GM06990 (cell line): ENCODE measurements around the gene SORCS3.

Experiments
- DNase-seq: peaks from one replicate; pipeline ENCODE4 v3.0.0-alpha.2; 2011; ENCODE audit not compliant: insufficient read length; ENCODE audit errors: extremely low read depth
- H3K27me3 ChIP-seq: replicated peaks from 2 replicates; pipeline ENCODE4 v1.6.0; 2011; ENCODE audit warnings: low read length; ENCODE audit not compliant: control insufficient read depth, insufficient read depth
- H3K36me3 ChIP-seq: 2 replicates; pipeline ENCODE4 v1.5.1; 2011; ENCODE audit warnings: low read length; ENCODE audit not compliant: control insufficient read depth, insufficient read depth
- H3K4me3 ChIP-seq: replicated peaks from 2 replicates; pipeline ENCODE4 v1.5.1; 2011; ENCODE audit warnings: low read depth, mild to moderate bottlenecking, control low read depth, low read length
- TF ChIP-seq, protein P1 (sequence below): IDR thresholded peaks from 2 replicates; pipeline ENCODE4 v1.5.1; 2011; ENCODE audit warnings: low read length, control low read depth, mild to moderate bottlenecking, inconsistent platforms; ENCODE audit not compliant: insufficient read depth, poor library complexity, severe bottlenecking

The SORCS3 gene

DNA sequence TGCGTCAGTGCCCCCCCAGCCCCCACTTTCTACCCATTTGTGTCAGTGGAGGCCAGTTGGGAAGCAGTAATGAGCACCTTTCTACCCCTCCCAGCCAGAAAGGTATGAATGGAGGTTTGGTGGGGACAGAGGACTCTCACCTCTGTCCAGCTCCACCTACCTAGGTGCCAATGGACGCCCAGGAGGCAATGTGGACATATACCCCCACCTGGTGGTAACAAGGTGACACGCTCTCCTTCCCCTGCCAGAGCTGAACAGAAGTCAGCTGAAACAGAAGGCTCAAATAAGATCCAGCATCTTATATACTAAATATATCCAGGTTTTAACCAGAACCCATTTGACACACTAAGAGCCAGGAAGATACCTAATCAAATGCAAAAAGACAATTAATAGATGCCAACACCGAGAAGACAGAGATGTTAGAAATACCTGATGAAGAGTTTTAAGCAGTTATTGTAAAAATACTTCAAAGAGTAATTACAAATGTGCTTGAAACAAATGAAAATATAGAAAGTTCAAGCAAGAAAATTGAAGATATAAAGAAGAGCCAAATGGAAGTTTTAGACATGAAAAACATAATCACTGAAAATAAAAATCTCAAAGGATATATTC lies 18.4 kb upstream of the SORCS3 start:
- no peaks in the 10 kb centered on the region for H3K36me3 ChIP-seq
- no peak for DNase-seq
- no peaks in the 10 kb centered on the region for H3K27me3 ChIP-seq
- no peak overlapping the region for H3K4me3 ChIP-seq
- TF ChIP-seq, protein P1, sequence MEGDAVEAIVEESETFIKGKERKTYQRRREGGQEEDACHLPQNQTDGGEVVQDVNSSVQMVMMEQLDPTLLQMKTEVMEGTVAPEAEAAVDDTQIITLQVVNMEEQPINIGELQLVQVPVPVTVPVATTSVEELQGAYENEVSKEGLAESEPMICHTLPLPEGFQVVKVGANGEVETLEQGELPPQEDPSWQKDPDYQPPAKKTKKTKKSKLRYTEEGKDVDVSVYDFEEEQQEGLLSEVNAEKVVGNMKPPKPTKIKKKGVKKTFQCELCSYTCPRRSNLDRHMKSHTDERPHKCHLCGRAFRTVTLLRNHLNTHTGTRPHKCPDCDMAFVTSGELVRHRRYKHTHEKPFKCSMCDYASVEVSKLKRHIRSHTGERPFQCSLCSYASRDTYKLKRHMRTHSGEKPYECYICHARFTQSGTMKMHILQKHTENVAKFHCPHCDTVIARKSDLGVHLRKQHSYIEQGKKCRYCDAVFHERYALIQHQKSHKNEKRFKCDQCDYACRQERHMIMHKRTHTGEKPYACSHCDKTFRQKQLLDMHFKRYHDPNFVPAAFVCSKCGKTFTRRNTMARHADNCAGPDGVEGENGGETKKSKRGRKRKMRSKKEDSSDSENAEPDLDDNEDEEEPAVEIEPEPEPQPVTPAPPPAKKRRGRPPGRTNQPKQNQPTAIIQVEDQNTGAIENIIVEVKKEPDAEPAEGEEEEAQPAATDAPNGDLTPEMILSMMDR, result peak; percentile 53

DNA sequence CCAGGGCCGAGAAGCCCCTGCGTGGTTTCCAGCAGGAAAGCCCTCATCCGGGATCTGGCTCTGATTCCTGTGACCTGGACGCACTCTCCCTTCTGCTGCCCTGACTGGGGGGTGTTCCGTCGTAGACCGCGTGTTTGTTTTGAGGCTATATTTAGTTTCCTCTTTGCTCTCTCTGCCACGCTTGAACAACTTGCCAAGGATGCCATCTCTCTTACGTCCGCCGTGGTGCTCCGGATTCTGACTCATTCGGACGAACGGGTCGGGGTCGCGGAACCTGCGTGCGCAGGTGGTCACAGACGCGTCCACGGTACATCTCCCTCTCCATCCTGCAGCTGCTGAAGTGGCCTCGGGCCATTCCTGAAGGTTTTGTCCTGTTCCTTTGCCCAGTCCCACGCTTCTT lies 10.4 kb upstream of the SORCS3 start:
- peaks cover 2% of the 10 kb centered on the region for H3K27me3 ChIP-seq

GRCh38 chr10:104631946-104632345 lies 9.1 kb upstream of the SORCS3 start:
- no peak for DNase-seq
- H3K4me3 ChIP-seq, result no peak overlapping the region
- H3K36me3 ChIP-seq, result no peaks in the 10 kb centered on the region
- peaks cover 2% of the 10 kb centered on the region for H3K27me3 ChIP-seq
- TF ChIP-seq, protein P1, result no peak

More for the DNA sequence above, 10.4 kb upstream of the SORCS3 start:
- H3K4me3 ChIP-seq, result no peak overlapping the region
- DNase-seq, result no peak
- TF ChIP-seq, protein P1, result no peak
- H3K36me3 ChIP-seq, result no peaks in the 10 kb centered on the region

GRCh38 chr10:104638861-104639589 lies 2.1 kb upstream of the SORCS3 start:
- no peak overlapping the region for H3K4me3 ChIP-seq
- H3K27me3 ChIP-seq, result peaks cover 5% of the 10 kb centered on the region
- no peak for DNase-seq

GRCh38 chr10:104639590-104640338 lies 1.3 kb upstream of the SORCS3 start:
- no peaks in the 10 kb centered on the region for H3K36me3 ChIP-seq
- peaks cover 5% of the 10 kb centered on the region for H3K27me3 ChIP-seq
- DNase-seq, result no peak
- TF ChIP-seq, protein P1, result no peak
- no peak overlapping the region for H3K4me3 ChIP-seq

More at GRCh38 chr10:104638861-104639589, 2.1 kb upstream of the SORCS3 start:
- H3K36me3 ChIP-seq, result no peaks in the 10 kb centered on the region
- TF ChIP-seq, protein P1, result peak; percentile 50
